Kidney (tissue), 14 donors: Measurements from ENCODE around the gene LIN28B. TPM values are rescaled to one million over a fixed set of nuclear protein-coding genes. Genes with fewer than 3 reads are reported as not detected.

Experiments
- DNase-seq, 5 donors: peaks; one replicate each; pipeline ENCODE4 v3.0.0-alpha.2; 2013 to 2020
- FAIRE-seq: peaks from 2 replicates; lab custom pipeline; 2012; peaks lifted over from hg19 to GRCh38; lab: Jason Lieb, UNC
- H3K27ac ChIP-seq, 2 donors: one replicate each; pipeline ENCODE4 v1.7.0; 2013; ENCODE audit warnings: low read depth in 2 of 2, low read length in 2 of 2, inconsistent platforms in 1 of 2
- H3K27me3 ChIP-seq: one replicate; pipeline ENCODE4 v1.7.1; 2013; ENCODE audit warnings: low read length, inconsistent platforms; ENCODE audit not compliant: control insufficient read depth, insufficient read depth
- H3K36me3 ChIP-seq, 3 donors: one replicate each; pipeline versions ENCODE4 v1.7.0 to v1.7.1; 2013; ENCODE audit warnings: low read length in 3 of 3, control low read depth in 1 of 3, inconsistent platforms in 1 of 3; ENCODE audit not compliant: insufficient read depth in 3 of 3, control insufficient read depth in 2 of 3
- H3K4me1 ChIP-seq, 3 donors: one replicate each; pipeline versions ENCODE4 v1.7.0 to v1.7.1; 2013; ENCODE audit warnings: low read length in 3 of 3, inconsistent platforms in 1 of 3, low read depth in 1 of 3; ENCODE audit not compliant: control insufficient read depth in 2 of 3, insufficient read depth in 2 of 3
- H3K4me3 ChIP-seq, 3 donors: one replicate each; pipeline versions ENCODE4 v1.7.0 to v1.8.1; 2013; ENCODE audit warnings: low read length in 3 of 3, control low read depth in 1 of 3, inconsistent platforms in 1 of 3
- H3K9ac ChIP-seq, 3 donors: one replicate each; pipeline versions ENCODE4 v1.7.0 to v1.7.1; 2013; ENCODE audit warnings: low read length in 3 of 3, control low read depth in 1 of 3, inconsistent platforms in 1 of 3
- H3K9me3 ChIP-seq, 3 donors: one replicate each; pipeline versions ENCODE4 v1.7.0 to v1.7.1; 2013; ENCODE audit warnings: low read length in 3 of 3, control low read depth in 1 of 3, inconsistent platforms in 1 of 3; ENCODE audit not compliant: control insufficient read depth in 2 of 3, insufficient read depth in 1 of 3
- intact Hi-C: fragments of 100-400 bp; cut with DNase I; formaldehyde crosslinking; loops from one replicate; pipeline ENCODE4 v1.11.1; 2022
- polyA plus RNA-seq: library from polyadenylated mRNA; stranded (reverse); fragments of 350-450 nt; fragmentation: Illumina TruSeq; extraction: RNeasy Lipid Tissue Mini Kit (QIAGEN cat#74804); gene quantifications from one replicate; pipeline ENCODE4 v1.2.3, GENCODE V29; 2014; ENCODE audit warnings: low read depth, low replicate concordance; ENCODE audit not compliant: insufficient read depth
- total RNA-seq: library from RNA; stranded (reverse); fragmentation: NEBNext Ultra II Directional; extraction: Animal tissue kit (Norgen Biotek cat#: 25700); gene quantifications from one replicate; pipeline ENCODE4 v1.2.1, GENCODE V29; 2021
- TF ChIP-seq, protein P1 (sequence below): IDR thresholded peaks from 3 replicates; pipeline ENCODE4 v1.5.1; 2012; ENCODE audit warnings: mild to moderate bottlenecking, moderate library complexity, borderline replicate concordance; ENCODE audit not compliant: insufficient read depth; ENCODE audit errors: extremely low read depth
- donor health status: control.
- donor health status: control.
- donor health status: control.
- donor health status: control.
- donor health status: control.
- donor health status: DM: yes; HTN: yes; CAD: no.
- donor health status: Normal renal cell carcinoma (clear cell type).

LIN28B gene
- total and polyA plus RNA-seq, 2 donors from 2014 or later, result not detected

DNA sequence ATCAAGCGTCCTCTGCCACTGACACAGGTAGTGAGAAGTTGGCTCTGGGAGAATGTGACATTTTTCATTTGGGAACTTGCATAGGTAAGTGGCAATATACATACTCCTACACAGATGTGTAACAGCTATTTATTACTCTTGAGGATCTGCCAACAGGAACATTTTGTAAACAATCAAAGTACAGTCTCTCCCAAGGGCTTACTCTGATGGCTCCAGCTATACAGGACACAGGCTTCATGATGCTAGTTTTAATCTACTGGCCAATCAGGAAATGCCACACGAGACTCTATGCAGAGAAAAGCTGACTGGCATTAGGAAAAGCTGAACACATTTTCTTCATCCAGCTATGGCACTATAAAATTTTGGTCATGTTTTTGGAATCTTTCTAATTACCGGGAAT lies 165.1 kb downstream of the LIN28B start:
- no peak overlapping the region for H3K27ac ChIP-seq
- intact Hi-C loops, result no loop called here
- H3K36me3 ChIP-seq, result no peaks in the 10 kb centered on the region
- DNase-seq, result no peak
- no peaks in the 10 kb centered on the region for H3K27me3 ChIP-seq
- no peak for FAIRE-seq
- H3K4me3 ChIP-seq, result no peak overlapping the region
- H3K4me1 ChIP-seq, result no peaks in the 10 kb centered on the region
- H3K9ac ChIP-seq, result no peak overlapping the region
- H3K9me3 ChIP-seq, result no peaks in the 10 kb centered on the region
- TF ChIP-seq, protein P1, sequence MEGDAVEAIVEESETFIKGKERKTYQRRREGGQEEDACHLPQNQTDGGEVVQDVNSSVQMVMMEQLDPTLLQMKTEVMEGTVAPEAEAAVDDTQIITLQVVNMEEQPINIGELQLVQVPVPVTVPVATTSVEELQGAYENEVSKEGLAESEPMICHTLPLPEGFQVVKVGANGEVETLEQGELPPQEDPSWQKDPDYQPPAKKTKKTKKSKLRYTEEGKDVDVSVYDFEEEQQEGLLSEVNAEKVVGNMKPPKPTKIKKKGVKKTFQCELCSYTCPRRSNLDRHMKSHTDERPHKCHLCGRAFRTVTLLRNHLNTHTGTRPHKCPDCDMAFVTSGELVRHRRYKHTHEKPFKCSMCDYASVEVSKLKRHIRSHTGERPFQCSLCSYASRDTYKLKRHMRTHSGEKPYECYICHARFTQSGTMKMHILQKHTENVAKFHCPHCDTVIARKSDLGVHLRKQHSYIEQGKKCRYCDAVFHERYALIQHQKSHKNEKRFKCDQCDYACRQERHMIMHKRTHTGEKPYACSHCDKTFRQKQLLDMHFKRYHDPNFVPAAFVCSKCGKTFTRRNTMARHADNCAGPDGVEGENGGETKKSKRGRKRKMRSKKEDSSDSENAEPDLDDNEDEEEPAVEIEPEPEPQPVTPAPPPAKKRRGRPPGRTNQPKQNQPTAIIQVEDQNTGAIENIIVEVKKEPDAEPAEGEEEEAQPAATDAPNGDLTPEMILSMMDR, result no peak

DNA sequence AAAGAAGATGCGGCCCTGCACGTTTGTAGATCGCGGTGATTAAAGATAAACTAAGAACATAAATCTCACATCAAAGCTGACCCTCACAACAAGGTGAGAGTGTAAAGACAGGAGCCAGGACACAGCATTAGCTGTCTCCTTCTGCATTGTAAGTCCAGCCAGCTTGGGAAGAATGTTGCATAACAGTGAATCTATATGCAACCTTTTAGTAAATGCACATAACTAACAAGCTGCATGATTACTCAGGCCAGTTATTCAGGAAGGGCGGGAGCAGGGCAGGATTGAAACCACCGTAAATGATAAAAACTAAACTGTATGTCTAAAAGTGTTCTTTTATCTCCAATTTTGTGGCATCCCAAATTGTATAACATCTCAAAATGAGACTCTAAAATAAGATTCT lies 165.8 kb downstream of the LIN28B start:
- TF ChIP-seq, protein P1, result no peak
- H3K27ac ChIP-seq, result no peak overlapping the region
- H3K9ac ChIP-seq, result no peak overlapping the region
- H3K36me3 ChIP-seq, result no peaks in the 10 kb centered on the region
- no peak for DNase-seq
- no peak overlapping the region for H3K4me3 ChIP-seq
- no peaks in the 10 kb centered on the region for H3K4me1 ChIP-seq
- no peaks in the 10 kb centered on the region for H3K9me3 ChIP-seq
- intact Hi-C loops, result no loop called here
- FAIRE-seq, result no peak
- no peaks in the 10 kb centered on the region for H3K27me3 ChIP-seq

Other genes starting within 250 kb of the LIN28B start
- 12.3 TPM for gene HACE1, start 97.2 kb upstream of the LIN28B start, total RNA-seq
- gene HACE1, start 97.2 kb upstream of the LIN28B start, polyA plus RNA-seq, result 6.2 TPM
- not detected for gene POPDC3, start 222.9 kb downstream of the LIN28B start, total RNA-seq
- gene POPDC3, start 222.9 kb downstream of the LIN28B start, polyA plus RNA-seq, result not detected